Caco-2 (cell line): Measurements from ENCODE around the gene NYAP2. TPM values are rescaled to one million over a fixed set of nuclear protein-coding genes. Genes with fewer than 3 reads are reported as not detected.

Source experiments
- BruUV-seq: library from RNA; stranded (reverse); fragments of 400-500 nt; replicated peaks from 2 replicates; lab custom pipeline; 2021; lab: Mats Ljungman, UMichigan
- CTCF ChIA-PET: fragments of 300-600 bp; sonication (Branson Sonifier 250); formaldehyde crosslinking; loops from one replicate; lab custom pipeline; 2022; ENCODE audit warnings: antibody characterized with exemption; lab: Charles Lee
- POLR2A ChIA-PET: fragments of 300-600 bp; sonication (Branson Sonifier 250); formaldehyde crosslinking; loops from one replicate; lab custom pipeline; 2022; ENCODE audit warnings: antibody characterized with exemption; lab: Charles Lee
- DNase-seq, 2 experiments: peaks; one replicate each; pipeline versions ENCODE4 v3.0.0 to v3.0.0-alpha.2; 2020 to 2022
- H3K27me3 ChIP-seq: replicated peaks from 2 replicates; pipeline ENCODE4 v1.6.0; 2011; ENCODE audit warnings: low read length; ENCODE audit not compliant: control insufficient read depth, insufficient read depth
- H3K36me3 ChIP-seq: 2 replicates; pipeline ENCODE4 v1.5.1; 2011; ENCODE audit warnings: low read length; ENCODE audit not compliant: control insufficient read depth, insufficient read depth
- H3K4me1 ChIP-seq: fragments of 250-450 bp; sonication (Bioruptor Pico); 2 replicates; pipeline ENCODE4 v1.5.1; 2020; ENCODE audit warnings: mild to moderate bottlenecking
- H3K4me3 ChIP-seq: 2 replicates; pipeline ENCODE4 v1.5.1; 2011; ENCODE audit warnings: low read depth, mild to moderate bottlenecking, control low read depth, low read length
- H3K9me3 ChIP-seq: fragments of 250-450 bp; sonication (Bioruptor Pico); 2 replicates; pipeline ENCODE4 v1.5.1; 2020; ENCODE audit warnings: mild to moderate bottlenecking, moderate library complexity
- H3K27ac Mint-ChIP-seq: one replicate; pipeline ENCODE4 v1.8.0; 2022; ENCODE audit warnings: mixed read lengths; ENCODE audit not compliant: unreplicated experiment
- H3K27me3 Mint-ChIP-seq: one replicate; pipeline ENCODE4 v1.8.0; 2022; ENCODE audit warnings: mixed read lengths; ENCODE audit not compliant: insufficient read depth, unreplicated experiment
- H3K36me3 Mint-ChIP-seq: one replicate; pipeline ENCODE4 v1.8.0; 2022; ENCODE audit warnings: mild to moderate bottlenecking, mixed read lengths; ENCODE audit not compliant: insufficient read depth, unreplicated experiment
- H3K4me1 Mint-ChIP-seq: one replicate; pipeline ENCODE4 v1.8.0; 2022; ENCODE audit warnings: low read depth, mixed read lengths; ENCODE audit not compliant: unreplicated experiment
- H3K4me3 Mint-ChIP-seq: one replicate; pipeline ENCODE4 v1.8.0; 2022; ENCODE audit warnings: mild to moderate bottlenecking, moderate library complexity, mixed read lengths; ENCODE audit not compliant: unreplicated experiment
- H3K9me3 Mint-ChIP-seq: one replicate; pipeline ENCODE4 v1.8.0; 2022; ENCODE audit warnings: mixed read lengths; ENCODE audit not compliant: unreplicated experiment
- CTCF ChIP-seq, 2 experiments: fragments of 200-600 bp in 1 of 2; IDR thresholded peaks; 1 replicate in 1 of 2; 2 replicates in 1 of 2; pipeline versions ENCODE4 v1.5.1 to v1.8.0; 2011 to 2022; ENCODE audit warnings: antibody characterized with exemption in 1 of 2, control low read depth in 1 of 2, inconsistent platforms in 1 of 2, low read depth in 1 of 2, low read length in 1 of 2, mild to moderate bottlenecking in 1 of 2, moderate library complexity in 1 of 2; ENCODE audit not compliant: insufficient read depth in 1 of 2, severe bottlenecking in 1 of 2, unreplicated experiment in 1 of 2
- intact Hi-C: fragments of 100-400 bp; cut with micrococcal nuclease; formaldehyde crosslinking; loops from one replicate; pipeline ENCODE4 v1.10.0; 2022; ENCODE audit not compliant: unreplicated experiment
- total RNA-seq: library from RNA; stranded (reverse); gene quantifications from 2 replicates; pipeline ENCODE4 v1.2.3, GENCODE V29; 2022

Gene NYAP2
- total RNA-seq, 1 experiment from 2014 or later: 0.11 TPM

- H3K4me3 Mint-ChIP-seq: peak overlapping the region; percentile 29
- Histone ChIP-seq H3K4me3 (no peak overlapping the region), H3K9me3 (no peaks in the 10 kb centered on the region), H3K36me3 (no peaks in the 10 kb centered on the region), H3K4me1 (peaks cover 31% of the 10 kb centered on the region), H3K27me3 (no peaks in the 10 kb centered on the region; the same call in 1 of the 2 replicates)
- DNase-seq: peak in 1 of 2 experiments; percentile 14
- H3K27ac Mint-ChIP-seq: peak overlapping the region; percentile 81
- TF ChIP-seq CTCF (IDR thresholded peaks at IDR 0.05; ENCODE audit: insufficient read depth in 1 of 2, low read depth in 1 of 2, low read length in 1 of 2, severe bottlenecking in 1 of 2, unreplicated experiment in 1 of 2): no peak
- CTCF ChIA-PET: no interaction called here
- no TSS peak for BruUV-seq
- intact Hi-C loops: no loop called here
- H3K27me3 Mint-ChIP-seq: no peaks in the 10 kb centered on the region
- peaks cover 10% of the 10 kb centered on the region for H3K9me3 Mint-ChIP-seq
- peaks cover 10% of the 10 kb centered on the region for H3K4me1 Mint-ChIP-seq
- H3K36me3 Mint-ChIP-seq: peaks cover 7% of the 10 kb centered on the region
- POLR2A ChIA-PET: no interaction called here
Measured at GRCh38 chr2:225468131-225468530, 68.6 kb downstream of the NYAP2 start.

- Mint-ChIP-seq H3K4me3 (no peak overlapping the region), H3K27me3 (no peaks in the 10 kb centered on the region), H3K9me3 (peaks cover 10% of the 10 kb centered on the region), H3K4me1 (peaks cover 10% of the 10 kb centered on the region), H3K36me3 (peaks cover 7% of the 10 kb centered on the region), H3K27ac (no peak overlapping the region)
- no peak for TF ChIP-seq CTCF (IDR thresholded peaks at IDR 0.05; ENCODE audit: insufficient read depth in 1 of 2, low read depth in 1 of 2, low read length in 1 of 2, severe bottlenecking in 1 of 2, unreplicated experiment in 1 of 2)
- Histone ChIP-seq H3K36me3 (no peaks in the 10 kb centered on the region), H3K27me3 (no peaks in the 10 kb centered on the region; the same call in 1 of the 2 replicates), H3K9me3 (no peaks in the 10 kb centered on the region), H3K4me1 (peaks cover 38% of the 10 kb centered on the region), H3K4me3 (no peak overlapping the region)
- intact Hi-C loops: loop anchor here (5.0 kb wide), 1 partner anchor 41 kb away; no protein-coding TSS in a partner anchor
- no peak for DNase-seq
- no TSS peak for BruUV-seq
- CTCF ChIA-PET: interaction anchor here (1.0 kb wide), 1 partner anchor 8 kb away, joined by 3 read pairs; no protein-coding TSS in a partner anchor
- POLR2A ChIA-PET: no interaction called here
Measured at GRCh38 chr2:225471039-225471438, 71.5 kb downstream of the NYAP2 start.

- no peaks in the 10 kb centered on the region for H3K9me3 ChIP-seq
- peaks cover 10% of the 10 kb centered on the region for H3K4me1 Mint-ChIP-seq
Measured at GRCh38 chr2:225471482-225471881, 72.0 kb downstream of the NYAP2 start.

More at GRCh38 chr2:225471482-225471881, 72.0 kb downstream of the NYAP2 start:
- no peak for TF ChIP-seq CTCF (IDR thresholded peaks at IDR 0.05; ENCODE audit: insufficient read depth in 1 of 2, low read depth in 1 of 2, low read length in 1 of 2, severe bottlenecking in 1 of 2, unreplicated experiment in 1 of 2)
- Histone ChIP-seq H3K36me3 (no peaks in the 10 kb centered on the region), H3K27me3 (no peaks in the 10 kb centered on the region; the same call in 1 of the 2 replicates), H3K4me1 (peaks cover 38% of the 10 kb centered on the region), H3K4me3 (no peak overlapping the region)
- H3K4me3 Mint-ChIP-seq: no peak overlapping the region
- intact Hi-C loops: loop anchor here (5.0 kb wide), 1 partner anchor 41 kb away; no protein-coding TSS in a partner anchor
- no TSS peak for BruUV-seq
- ChIA-PET POLR2A (no interaction called here), CTCF (interaction anchor here (1.0 kb wide), 1 partner anchor 9 kb away, joined by 3 read pairs; no protein-coding TSS in a partner anchor)
- peaks cover 10% of the 10 kb centered on the region for H3K9me3 Mint-ChIP-seq
- H3K27me3 Mint-ChIP-seq: no peaks in the 10 kb centered on the region
- no peak overlapping the region for H3K27ac Mint-ChIP-seq
- peaks cover 7% of the 10 kb centered on the region for H3K36me3 Mint-ChIP-seq
- peak in 1 of 2 experiments; percentile 46 for DNase-seq
